DND-41 (cell line): ENCODE data around the gene CLSTN2.

Experiments
- CTCF ChIP-seq: IDR thresholded peaks from 2 replicates; pipeline ENCODE4 v1.5.1; 2012; ENCODE audit warnings: borderline replicate concordance, low read length, moderate library complexity, mild to moderate bottlenecking; ENCODE audit not compliant: poor library complexity, severe bottlenecking; ENCODE audit errors: extremely low read depth
- EZH2 ChIP-seq: IDR thresholded peaks from 3 replicates; pipeline ENCODE4 v1.6.1; 2012; ENCODE audit warnings: borderline replicate concordance, low read depth, mild to moderate bottlenecking, moderate library complexity, low read length, inconsistent platforms; ENCODE audit not compliant: severe bottlenecking

GRCh38 chr3:140294058-140294457 is 359.1 kb downstream of the CLSTN2 start:
- no peak for TF ChIP-seq CTCF
- no peak for TF ChIP-seq EZH2
